HepG2 (cell line): ENCODE measurements around the gene SAPCD1. TPM values are rescaled to one million over a fixed set of nuclear protein-coding genes. Genes with fewer than 3 reads are reported as not detected.

Experiments used
- AKAP8 ChIP-seq: sonication (generic); formaldehyde crosslinking; IDR thresholded peaks from 2 replicates; pipeline ENCODE4 v1.5.1; 2020; ENCODE audit warnings: mild to moderate bottlenecking, missing genetic modification reagents
- ATF5 ChIP-seq: sonication (generic); formaldehyde crosslinking; IDR thresholded peaks from 2 replicates; pipeline ENCODE4 v1.4.0; 2020; ENCODE audit warnings: mild to moderate bottlenecking, low read depth, missing genetic modification reagents
- HBP1 ChIP-seq: IDR thresholded peaks from 2 replicates; pipeline ENCODE4 v1.6.1; 2016; ENCODE audit warnings: low read depth, control low read depth
- HNF4A ChIP-seq: sonication (generic); formaldehyde crosslinking; IDR thresholded peaks from 2 replicates; pipeline ENCODE4 v1.4.0; 2020; ENCODE audit warnings: missing genetic modification reagents
- IKZF5 ChIP-seq: IDR thresholded peaks from 2 replicates; pipeline ENCODE4 v1.6.1; 2018; ENCODE audit warnings: missing genetic modification reagents, mild to moderate bottlenecking, missing compliant biosample characterization
- MAZ ChIP-seq, 2 experiments: sonication (generic) in 1 of 2; formaldehyde crosslinking in 1 of 2; IDR thresholded peaks; 2 replicates each; pipeline versions ENCODE4 v1.5.0 to v1.6.1; 2012 to 2020; ENCODE audit warnings: low read depth in 2 of 2, mild to moderate bottlenecking in 2 of 2, borderline replicate concordance in 1 of 2, improper control_type of control experiment in 1 of 2, low read length in 1 of 2, missing genetic modification reagents in 1 of 2, moderate library complexity in 1 of 2
- TFE3 ChIP-seq: IDR thresholded peaks from 2 replicates; pipeline ENCODE4 v1.6.1; 2016
- ZFP90 ChIP-seq: sonication (generic); formaldehyde crosslinking; IDR thresholded peaks from 2 replicates; pipeline ENCODE4 v1.8.0; 2022; ENCODE audit warnings: missing genetic modification reagents, mild to moderate bottlenecking, inconsistent platforms, borderline replicate concordance
- ZNF260 ChIP-seq: sonication (generic); formaldehyde crosslinking; IDR thresholded peaks from 2 replicates; pipeline ENCODE4 v1.4.0; 2020; ENCODE audit warnings: missing genetic modification reagents, low read depth, mild to moderate bottlenecking, borderline replicate concordance
- ZNF292 ChIP-seq: sonication (generic); formaldehyde crosslinking; IDR thresholded peaks from 2 replicates; pipeline ENCODE4 v1.8.1; 2022; ENCODE audit warnings: mild to moderate bottlenecking, low read depth, missing genetic modification reagents, borderline replicate concordance
- ZNF362 ChIP-seq: sonication (generic); formaldehyde crosslinking; IDR thresholded peaks from 2 replicates; pipeline ENCODE4 v1.4.0; 2020; ENCODE audit warnings: missing genetic modification reagents, mild to moderate bottlenecking, borderline replicate concordance
- ZNF724P ChIP-seq: sonication (generic); formaldehyde crosslinking; IDR thresholded peaks from 2 replicates; pipeline ENCODE4 v1.8.0; 2022; ENCODE audit warnings: missing genetic modification reagents, borderline replicate concordance
- polyA plus RNA-seq, 8 experiments: library from polyadenylated mRNA; depleted of rRNA in 3 of 8; stranded (reverse) in 7 of 8; unstranded in 1 of 8; fragments of >200 nt; fragmentation: Illumina TruSeq in 4 of 8; extraction: Trizol in 4 of 8; gene quantifications; 2 replicates each; pipeline versions ENCODE4 v1.2.1 to v1.2.3, GENCODE V29; 2011 to 2016; ENCODE audit warnings: low read depth in 4 of 8, missing spikeins in 1 of 8, mixed read lengths in 1 of 8; ENCODE audit not compliant: insufficient read depth in 1 of 8
- total RNA-seq, 5 experiments: library from RNA; depleted of rRNA; stranded (reverse); fragments of >200 nt; fragmentation: Illumina TruSeq; extraction: Trizol; gene quantifications; 2 replicates each; pipeline ENCODE4 v1.2.3, GENCODE V29; 2016; ENCODE audit warnings: low read depth in 1 of 5

Gene SAPCD1
- total and polyA plus RNA-seq, 2 of the 13 experiments (the other 11 are each of a cell fraction or from before 2014, with no cell fraction given): 2.5 to 3.9 TPM

GRCh38 chr6:31778193-31778592 is 15.7 kb downstream of the SAPCD1 start (continued):
- TF ChIP-seq AKAP8 (CRISPR knock-in tag) (peak; percentile 40; the same call in 1 of the 2 replicates), MAZ (IDR thresholded peaks at IDR 0.05; ENCODE audit: borderline replicate concordance, low read depth, low read length) (no peak), MAZ (CRISPR knock-in tag; IDR thresholded peaks at IDR 0.05; ENCODE audit: low read depth) (no peak), ZNF724P (CRISPR knock-in tag) (no peak), HNF4A (CRISPR knock-in tag) (peak; percentile 76), ZNF260 (no peak), IKZF5 (CRISPR knock-in tag) (0 out of 2 replicates have a peak, but pooled peaks have one; percentile 23), HBP1 (0 out of 2 replicates have a peak, but pooled peaks have one; percentile 76), ZNF292 (CRISPR knock-in tag) (no peak), TFE3 (no peak), ZNF362 (CRISPR knock-in tag) (peak; percentile 78; the same call in 1 of the 2 replicates), ATF5 (CRISPR knock-in tag) (no peak), ZFP90 (CRISPR knock-in tag) (0 out of 2 replicates have a peak, but pooled peaks have one; percentile 29)
